Activated T-helper 1 cell treated with anti-CD3 and anti-CD28 coated beads, Interleukin-12 subunit alpha, Interleukin-12 subunit beta, Interleukin-2, Interleukin-4 antibody, amounts not matched to agents 30 ng/mL and 10 ng/mL and 1 ng/mL, durations not matched to agents 14 hours and 24 hours and 36 hours (primary cell): ENCODE results near the gene NKIRAS2. TPM values are rescaled to one million over a fixed set of nuclear protein-coding genes. Genes with fewer than 3 reads are reported as not detected.

Source experiments
- DNase-seq: peaks from one replicate; pipeline ENCODE4 v3.0.0; 2021; ENCODE audit warnings: low spot score
- H3K27ac Mint-ChIP-seq: one replicate; pipeline ENCODE4 v1.8.0; 2021; ENCODE audit warnings: mild to moderate bottlenecking, mixed read lengths
- H3K27me3 Mint-ChIP-seq: one replicate; pipeline ENCODE4 v1.8.0; 2022; ENCODE audit warnings: mild to moderate bottlenecking, moderate library complexity, mixed read lengths; ENCODE audit not compliant: insufficient read depth
- H3K36me3 Mint-ChIP-seq: one replicate; pipeline ENCODE4 v1.8.0; 2021; ENCODE audit warnings: low read depth, mixed read lengths
- H3K4me1 Mint-ChIP-seq: one replicate; pipeline ENCODE4 v1.8.0; 2021; ENCODE audit warnings: low read depth, mixed read lengths
- H3K4me3 Mint-ChIP-seq: one replicate; pipeline ENCODE4 v1.8.0; 2021; ENCODE audit warnings: mild to moderate bottlenecking, moderate library complexity, mixed read lengths
- H3K9me3 Mint-ChIP-seq: one replicate; pipeline ENCODE4 v1.8.0; 2021; ENCODE audit warnings: mixed read lengths
- intact Hi-C: fragments of 100-400 bp; cut with micrococcal nuclease; formaldehyde crosslinking; loops from one replicate; pipeline ENCODE4 v1.15.1; 2024
- total RNA-seq: library from RNA; stranded (reverse); gene quantifications from 2 replicates; pipeline ENCODE4 v1.2.3, GENCODE V29; 2022

The NKIRAS2 gene
- total RNA-seq, 1 donor from 2014 or later, result 32.6 TPM

GRCh38 chr17:42055496-42055895 is 35.6 kb downstream of the NKIRAS2 start:
- H3K4me1 Mint-ChIP-seq, result peaks cover 7% of the 10 kb centered on the region
- DNase-seq, result no peak
- no peaks in the 10 kb centered on the region for H3K36me3 Mint-ChIP-seq
- no peak overlapping the region for H3K4me3 Mint-ChIP-seq
- no peak overlapping the region for H3K27ac Mint-ChIP-seq
- H3K27me3 Mint-ChIP-seq, result peaks cover 33% of the 10 kb centered on the region
- H3K9me3 Mint-ChIP-seq, result no peaks in the 10 kb centered on the region
- intact Hi-C loops, result no loop called here

- Mint-ChIP-seq H3K4me3 (no peak overlapping the region), H3K27ac (no peak overlapping the region), H3K4me1 (no peaks in the 10 kb centered on the region), H3K36me3 (no peaks in the 10 kb centered on the region), H3K27me3 (peaks cover 23% of the 10 kb centered on the region), H3K9me3 (no peaks in the 10 kb centered on the region)
- DNase-seq, result no peak
- intact Hi-C loops, result no loop called here
Observed at GRCh38 chr17:42056635-42057034, 36.7 kb downstream of the NKIRAS2 start.

GRCh38 chr17:42058063-42058462 is 38.2 kb downstream of the NKIRAS2 start:
- H3K27me3 Mint-ChIP-seq, result peaks cover 9% of the 10 kb centered on the region
- no peak overlapping the region for H3K27ac Mint-ChIP-seq
- H3K36me3 Mint-ChIP-seq, result no peaks in the 10 kb centered on the region
- no peak overlapping the region for H3K4me3 Mint-ChIP-seq
- H3K9me3 Mint-ChIP-seq, result no peaks in the 10 kb centered on the region
- no peaks in the 10 kb centered on the region for H3K4me1 Mint-ChIP-seq
- intact Hi-C loops, result no loop called here
- no peak for DNase-seq

- no peak overlapping the region for H3K4me3 Mint-ChIP-seq
- H3K9me3 Mint-ChIP-seq, result no peaks in the 10 kb centered on the region
- peaks cover 17% of the 10 kb centered on the region for H3K4me1 Mint-ChIP-seq
- H3K36me3 Mint-ChIP-seq, result no peaks in the 10 kb centered on the region
- intact Hi-C loops, result no loop called here
- DNase-seq, result no peak
- no peak overlapping the region for H3K27ac Mint-ChIP-seq
- peaks cover 8% of the 10 kb centered on the region for H3K27me3 Mint-ChIP-seq
Observed at GRCh38 chr17:42059815-42060214, 39.9 kb downstream of the NKIRAS2 start.

GRCh38 chr17:42060231-42060630 is 40.3 kb downstream of the NKIRAS2 start:
- Mint-ChIP-seq H3K4me1 (peaks cover 20% of the 10 kb centered on the region), H3K36me3 (no peaks in the 10 kb centered on the region), H3K9me3 (no peaks in the 10 kb centered on the region), H3K27ac (no peak overlapping the region), H3K27me3 (peaks cover 5% of the 10 kb centered on the region), H3K4me3 (no peak overlapping the region)
- no peak for DNase-seq
- intact Hi-C loops, result no loop called here

- H3K9me3 Mint-ChIP-seq, result no peaks in the 10 kb centered on the region
- peaks cover 5% of the 10 kb centered on the region for H3K27me3 Mint-ChIP-seq
- no peak for DNase-seq
- H3K4me1 Mint-ChIP-seq, result peaks cover 22% of the 10 kb centered on the region
- intact Hi-C loops, result no loop called here
- H3K36me3 Mint-ChIP-seq, result no peaks in the 10 kb centered on the region
- no peak overlapping the region for H3K27ac Mint-ChIP-seq
- H3K4me3 Mint-ChIP-seq, result no peak overlapping the region
Observed at GRCh38 chr17:42061646-42062487, 42.0 kb downstream of the NKIRAS2 start.

GRCh38 chr17:42062681-42063080 is 42.8 kb downstream of the NKIRAS2 start:
- Mint-ChIP-seq H3K4me1 (peaks cover 22% of the 10 kb centered on the region), H3K27ac (no peak overlapping the region), H3K4me3 (no peak overlapping the region), H3K27me3 (peaks cover 5% of the 10 kb centered on the region), H3K36me3 (no peaks in the 10 kb centered on the region), H3K9me3 (no peaks in the 10 kb centered on the region)
- DNase-seq, result no peak
- intact Hi-C loops, result no loop called here

GRCh38 chr17:42065201-42065600 is 45.3 kb downstream of the NKIRAS2 start:
- Mint-ChIP-seq H3K36me3 (no peaks in the 10 kb centered on the region), H3K27ac (peak overlapping the region; percentile 40), H3K27me3 (peaks cover 3% of the 10 kb centered on the region), H3K4me1 (peaks cover 22% of the 10 kb centered on the region), H3K4me3 (no peak overlapping the region), H3K9me3 (no peaks in the 10 kb centered on the region)
- intact Hi-C loops, result no loop called here
- no peak for DNase-seq

GRCh38 chr17:42067371-42068091 is 47.6 kb downstream of the NKIRAS2 start:
- no peak overlapping the region for H3K4me3 Mint-ChIP-seq
- intact Hi-C loops, result loop anchor here (1.0 kb wide), 2 partner anchors 34 to 49 kb away; no protein-coding TSS in a partner anchor
- no peaks in the 10 kb centered on the region for H3K36me3 Mint-ChIP-seq
- no peaks in the 10 kb centered on the region for H3K9me3 Mint-ChIP-seq
- H3K4me1 Mint-ChIP-seq, result peaks cover 33% of the 10 kb centered on the region
- DNase-seq, result peak; percentile 53
- H3K27ac Mint-ChIP-seq, result no peak overlapping the region
- H3K27me3 Mint-ChIP-seq, result peaks cover 13% of the 10 kb centered on the region

- H3K4me1 Mint-ChIP-seq, result peaks cover 24% of the 10 kb centered on the region
- H3K4me3 Mint-ChIP-seq, result no peak overlapping the region
- H3K27ac Mint-ChIP-seq, result no peak overlapping the region
- H3K36me3 Mint-ChIP-seq, result no peaks in the 10 kb centered on the region
- peaks cover 25% of the 10 kb centered on the region for H3K27me3 Mint-ChIP-seq
- H3K9me3 Mint-ChIP-seq, result no peaks in the 10 kb centered on the region
- DNase-seq, result no peak
- intact Hi-C loops, result no loop called here
Observed at GRCh38 chr17:42068979-42069378, 49.1 kb downstream of the NKIRAS2 start.

GRCh38 chr17:42071810-42072209 is 51.9 kb downstream of the NKIRAS2 start:
- peaks cover 27% of the 10 kb centered on the region for H3K27me3 Mint-ChIP-seq
- H3K4me3 Mint-ChIP-seq, result peak overlapping the region; percentile 47
- H3K9me3 Mint-ChIP-seq, result no peaks in the 10 kb centered on the region
- H3K36me3 Mint-ChIP-seq, result no peaks in the 10 kb centered on the region
- intact Hi-C loops, result no loop called here
- no peak for DNase-seq
- H3K27ac Mint-ChIP-seq, result no peak overlapping the region
- peaks cover 11% of the 10 kb centered on the region for H3K4me1 Mint-ChIP-seq

GRCh38 chr17:42072323-42073187 is 52.7 kb downstream of the NKIRAS2 start:
- H3K4me3 Mint-ChIP-seq, result peak overlapping the region; percentile 11
- H3K36me3 Mint-ChIP-seq, result no peaks in the 10 kb centered on the region
- H3K9me3 Mint-ChIP-seq, result no peaks in the 10 kb centered on the region
- DNase-seq, result no peak
- H3K4me1 Mint-ChIP-seq, result peaks cover 11% of the 10 kb centered on the region
- intact Hi-C loops, result no loop called here
- H3K27ac Mint-ChIP-seq, result no peak overlapping the region
- peaks cover 27% of the 10 kb centered on the region for H3K27me3 Mint-ChIP-seq
